Measurements from ENCODE around the gene PIGR.

PIGR gene

DNA sequence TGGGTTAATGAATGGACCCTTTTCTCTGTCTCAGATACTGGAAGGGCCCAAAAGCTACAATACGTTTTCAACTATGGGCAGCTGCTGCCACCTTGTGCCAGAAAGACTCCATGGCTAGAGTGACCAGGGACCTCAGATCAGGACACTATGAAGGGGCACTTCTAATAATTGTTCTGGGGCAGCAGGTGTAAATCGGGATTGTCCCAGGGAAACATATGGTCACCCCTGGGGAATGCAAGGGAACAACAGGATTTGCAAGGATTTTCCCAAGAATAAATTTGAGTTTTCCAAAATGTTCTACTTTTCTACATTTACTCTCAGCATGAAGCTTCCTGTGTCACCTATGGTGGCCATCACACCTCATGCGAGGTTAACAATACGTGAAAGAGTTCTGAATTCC is 36.0 kb upstream of the PIGR start:
- TF ChIP-seq, protein P1, sequence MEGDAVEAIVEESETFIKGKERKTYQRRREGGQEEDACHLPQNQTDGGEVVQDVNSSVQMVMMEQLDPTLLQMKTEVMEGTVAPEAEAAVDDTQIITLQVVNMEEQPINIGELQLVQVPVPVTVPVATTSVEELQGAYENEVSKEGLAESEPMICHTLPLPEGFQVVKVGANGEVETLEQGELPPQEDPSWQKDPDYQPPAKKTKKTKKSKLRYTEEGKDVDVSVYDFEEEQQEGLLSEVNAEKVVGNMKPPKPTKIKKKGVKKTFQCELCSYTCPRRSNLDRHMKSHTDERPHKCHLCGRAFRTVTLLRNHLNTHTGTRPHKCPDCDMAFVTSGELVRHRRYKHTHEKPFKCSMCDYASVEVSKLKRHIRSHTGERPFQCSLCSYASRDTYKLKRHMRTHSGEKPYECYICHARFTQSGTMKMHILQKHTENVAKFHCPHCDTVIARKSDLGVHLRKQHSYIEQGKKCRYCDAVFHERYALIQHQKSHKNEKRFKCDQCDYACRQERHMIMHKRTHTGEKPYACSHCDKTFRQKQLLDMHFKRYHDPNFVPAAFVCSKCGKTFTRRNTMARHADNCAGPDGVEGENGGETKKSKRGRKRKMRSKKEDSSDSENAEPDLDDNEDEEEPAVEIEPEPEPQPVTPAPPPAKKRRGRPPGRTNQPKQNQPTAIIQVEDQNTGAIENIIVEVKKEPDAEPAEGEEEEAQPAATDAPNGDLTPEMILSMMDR (IDR thresholded peaks at IDR 0.05; ENCODE audit: insufficient read depth, missing control alignments): peak; percentile 59
- no peak for FAIRE-seq

DNA sequence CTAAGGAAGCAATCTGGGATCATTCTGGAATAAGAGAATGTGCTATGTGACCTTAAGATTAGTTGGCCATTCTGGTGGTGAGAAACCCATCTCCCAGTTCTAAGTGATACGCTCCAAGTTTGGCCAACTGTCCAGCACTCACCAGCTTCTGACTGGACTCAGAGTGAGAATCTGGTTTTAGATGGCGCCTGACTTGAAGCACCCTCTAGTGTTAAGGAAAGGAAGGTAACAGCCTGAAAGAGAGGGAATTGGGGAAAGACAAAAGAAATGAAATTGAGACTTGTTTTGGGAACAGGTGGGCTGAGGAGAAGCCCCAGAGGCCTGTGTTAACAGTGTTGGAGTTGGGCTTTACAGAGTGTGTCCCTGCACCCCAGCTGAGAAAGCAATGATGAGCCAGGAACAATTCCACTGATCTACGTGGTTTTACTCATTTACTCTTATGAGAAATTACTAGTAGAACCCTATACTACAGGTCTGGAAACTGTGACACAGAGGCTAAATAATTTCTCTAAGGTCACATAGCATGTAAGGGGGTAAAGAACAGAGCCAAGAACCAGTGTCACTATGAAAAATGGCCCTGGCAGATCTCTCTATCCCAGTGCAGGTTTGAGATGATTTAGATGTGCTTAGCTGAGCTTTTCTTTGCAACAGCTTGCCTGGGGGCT is 33.2 kb upstream of the PIGR start:
- TF ChIP-seq, protein P1 (IDR thresholded peaks at IDR 0.05; ENCODE audit: insufficient read depth, missing control alignments): peak; percentile 37
- FAIRE-seq (no peak), DNase-seq (ENCODE audit: insufficient read length, low spot score) (no peak)

More for the DNA sequence above, 36.0 kb upstream of the PIGR start:
- no peak for DNase-seq (ENCODE audit: insufficient read length, low spot score)

DNA sequence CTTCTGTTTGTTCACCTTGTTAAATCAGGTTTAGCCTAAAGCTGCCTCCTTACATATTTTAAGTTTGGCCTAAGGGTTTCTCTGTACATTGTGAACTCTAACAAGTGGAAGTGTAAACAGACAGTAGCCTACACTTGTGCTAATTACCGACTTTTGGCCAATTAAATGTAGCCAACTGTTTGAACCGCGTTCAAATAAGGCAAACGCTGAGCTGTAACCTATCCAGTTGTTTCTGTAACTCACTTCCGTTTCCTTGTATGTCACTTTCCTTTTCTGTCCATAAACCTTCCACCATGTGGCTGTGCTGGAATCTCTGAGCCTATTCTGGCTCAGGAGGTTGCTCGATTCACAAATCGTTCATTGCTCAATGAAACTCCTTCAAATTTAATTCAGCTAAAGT is 32.0 kb upstream of the PIGR start:
- DNase-seq (ENCODE audit: insufficient read length, low spot score) (no peak), FAIRE-seq (no peak)
- TF ChIP-seq, protein P1 (IDR thresholded peaks at IDR 0.05; ENCODE audit: insufficient read depth, missing control alignments): no peak

DNA sequence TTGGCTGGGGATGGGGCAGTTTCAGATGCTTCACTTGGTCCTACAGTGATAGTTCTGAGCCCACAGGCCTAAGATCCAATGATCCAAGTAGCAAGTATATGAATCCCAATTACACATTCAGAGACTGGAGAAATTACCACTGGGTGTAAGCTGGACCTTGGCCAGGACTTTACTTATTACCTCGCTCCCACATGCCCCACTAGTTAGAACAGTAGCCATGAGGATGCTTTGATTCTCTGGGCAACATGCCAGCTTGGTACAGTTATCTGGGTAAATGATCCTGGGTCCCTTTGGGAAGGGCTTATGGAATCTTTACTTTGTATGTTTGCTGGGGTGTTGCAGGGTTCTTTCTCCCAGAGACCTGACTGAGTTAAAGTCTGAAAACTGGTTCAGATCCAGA is 29.0 kb upstream of the PIGR start:
- FAIRE-seq (no peak), DNase-seq (ENCODE audit: insufficient read length, low spot score) (no peak)
- TF ChIP-seq, protein P1 (IDR thresholded peaks at IDR 0.05; ENCODE audit: insufficient read depth, missing control alignments): no peak

DNA sequence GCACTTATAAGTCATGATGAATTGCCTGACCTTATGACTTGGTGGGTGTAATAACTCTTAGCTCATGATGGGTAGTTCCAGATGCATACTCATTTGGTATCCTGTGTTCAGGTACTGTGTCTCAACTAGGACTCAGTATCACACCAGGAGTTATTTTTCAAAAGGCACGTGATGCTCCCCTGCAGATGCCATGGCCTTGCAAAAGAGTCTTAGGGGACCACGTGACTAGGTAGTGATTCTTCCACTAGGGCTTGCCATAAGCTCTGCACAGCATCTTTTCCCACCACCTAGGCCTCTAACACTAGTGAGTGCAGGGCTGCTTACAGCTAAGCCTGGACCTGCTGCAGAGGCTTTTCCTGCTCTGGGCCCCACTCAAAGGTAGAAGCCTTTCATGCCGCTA is 27.9 kb upstream of the PIGR start:
- TF ChIP-seq, protein P1 (IDR thresholded peaks at IDR 0.05; ENCODE audit: insufficient read depth, missing control alignments): no peak
- DNase-seq (ENCODE audit: insufficient read length, low spot score) (no peak), FAIRE-seq (no peak)

DNA sequence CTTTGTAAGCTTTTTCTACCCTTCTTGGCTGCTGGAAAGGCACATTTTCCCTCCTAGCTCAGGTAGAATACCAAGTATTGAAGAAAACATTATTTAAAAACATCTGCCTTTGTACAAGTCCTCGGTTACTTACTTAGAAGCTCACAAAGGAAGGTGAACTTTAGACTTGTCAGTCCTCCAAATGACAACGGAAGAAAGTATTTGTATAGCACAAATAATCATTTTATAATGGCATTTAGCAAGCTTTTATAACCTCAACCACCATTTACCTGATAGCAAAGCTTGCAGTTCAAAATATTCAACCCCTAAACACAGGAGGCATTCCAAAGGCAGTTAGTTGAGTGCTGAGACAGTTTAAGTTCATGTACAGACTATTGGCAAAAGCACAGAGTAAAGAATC is 26.5 kb upstream of the PIGR start:
- FAIRE-seq (no peak), DNase-seq (ENCODE audit: insufficient read length, low spot score) (no peak)
- TF ChIP-seq, protein P1 (IDR thresholded peaks at IDR 0.05; ENCODE audit: insufficient read depth, missing control alignments): no peak

DNA sequence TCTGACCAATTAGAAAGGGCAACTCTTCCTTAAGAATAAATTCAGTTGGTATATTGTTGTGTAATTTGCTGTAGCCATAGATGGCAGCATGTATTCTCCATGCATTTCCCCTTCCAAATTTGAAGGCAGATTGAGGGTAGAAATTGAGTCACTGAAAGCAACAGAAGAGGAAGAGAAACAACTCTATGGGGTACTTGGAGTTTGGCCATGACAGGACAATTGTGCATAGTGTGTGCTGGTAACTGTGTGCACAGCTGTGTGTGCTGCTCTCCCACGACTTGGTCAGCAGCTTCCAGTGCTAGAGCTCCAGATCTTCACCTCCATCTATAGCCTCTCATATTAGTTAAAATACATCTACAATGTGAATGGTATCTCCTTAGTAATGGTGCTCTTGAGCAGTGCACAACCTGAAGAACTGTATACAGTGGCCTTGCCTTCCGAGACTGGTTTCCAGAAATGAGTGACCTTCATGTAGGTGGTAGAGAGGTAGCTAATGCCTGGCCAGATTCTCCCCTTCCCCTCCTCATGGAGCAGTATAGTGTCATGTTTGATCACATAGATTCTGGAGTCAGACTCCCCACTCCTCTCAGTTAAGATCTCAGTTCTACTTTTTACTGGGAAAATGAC is 24.9 kb upstream of the PIGR start:
- DNase-seq (ENCODE audit: insufficient read length, low spot score) (no peak), FAIRE-seq (no peak)
- TF ChIP-seq, protein P1 (IDR thresholded peaks at IDR 0.05; ENCODE audit: insufficient read depth, missing control alignments): no peak
